Measurements from ENCODE around the gene COQ9. TPM values are rescaled to one million over a fixed set of nuclear protein-coding genes. Genes with fewer than 3 reads are reported as not detected.
"Not testable (repeated sequence)": the region's sequence is repeated elsewhere in the genome, so short reads cannot be mapped to it uniquely, and the experiment has no call there.

The COQ9 gene
- total RNA-seq, 1 experiment from 2014 or later = 77.7 TPM

- BruUV-seq (replicated peaks) = no TSS peak
- CTCF ChIA-PET = interaction anchor here (0.6 kb wide), 1 partner anchor 52 kb away, joined by 3 read pairs; no protein-coding TSS in a partner anchor
- peaks cover 53% of the 10 kb centered on the region for H3K36me3 Mint-ChIP-seq (ENCODE audit: insufficient read depth, unreplicated experiment)
Measured at GRCh38 chr16:57434003-57434402, 13.3 kb upstream of the COQ9 start.

GRCh38 chr16:57435838-57436237 is 11.4 kb upstream of the COQ9 start:
- H3K4me1 Mint-ChIP-seq (ENCODE audit: low read depth, unreplicated experiment) = no peaks in the 10 kb centered on the region

More at GRCh38 chr16:57434003-57434402, 13.3 kb upstream of the COQ9 start:
- TF ChIP-seq CTCF (IDR thresholded peaks at IDR 0.05; ENCODE audit: unreplicated experiment) = no peak
- Mint-ChIP-seq H3K9me3 (ENCODE audit: low read depth, unreplicated experiment) (no peaks in the 10 kb centered on the region), H3K27me3 (ENCODE audit: unreplicated experiment) (no peaks in the 10 kb centered on the region), H3K27ac (ENCODE audit: unreplicated experiment) (no peak overlapping the region), H3K4me1 (ENCODE audit: low read depth, unreplicated experiment) (no peaks in the 10 kb centered on the region), H3K4me3 (ENCODE audit: low read depth, unreplicated experiment) (no peak overlapping the region)
- intact Hi-C loops (cut with micrococcal nuclease; ENCODE audit: unreplicated experiment) = no loop called here
- no peak for DNase-seq

GRCh38 chr16:57439947-57440346 is 7.3 kb upstream of the COQ9 start:
- H3K9me3 Mint-ChIP-seq (ENCODE audit: low read depth, unreplicated experiment); intact Hi-C loops (cut with micrococcal nuclease; ENCODE audit: unreplicated experiment); H3K4me1 Mint-ChIP-seq (ENCODE audit: low read depth, unreplicated experiment); H3K4me3 Mint-ChIP-seq (ENCODE audit: low read depth, unreplicated experiment); H3K27ac Mint-ChIP-seq (ENCODE audit: unreplicated experiment); BruUV-seq (replicated peaks); H3K27me3 Mint-ChIP-seq (ENCODE audit: unreplicated experiment); DNase-seq: not testable (repeated sequence)
- CTCF ChIA-PET = interaction anchor here (0.6 kb wide), 1 partner anchor 36 kb away, joined by 4 read pairs; no protein-coding TSS in a partner anchor
- H3K36me3 Mint-ChIP-seq (ENCODE audit: insufficient read depth, unreplicated experiment) = peaks cover 30% of the 10 kb centered on the region

More at GRCh38 chr16:57435838-57436237, 11.4 kb upstream of the COQ9 start:
- intact Hi-C loops (cut with micrococcal nuclease; ENCODE audit: unreplicated experiment) = no loop called here
- no TSS peak for BruUV-seq (replicated peaks)
- H3K27me3 Mint-ChIP-seq (ENCODE audit: unreplicated experiment) = no peaks in the 10 kb centered on the region
- no peaks in the 10 kb centered on the region for H3K9me3 Mint-ChIP-seq (ENCODE audit: low read depth, unreplicated experiment)
- no peak overlapping the region for H3K27ac Mint-ChIP-seq (ENCODE audit: unreplicated experiment)
- peaks cover 45% of the 10 kb centered on the region for H3K36me3 Mint-ChIP-seq (ENCODE audit: insufficient read depth, unreplicated experiment)
- no peak for TF ChIP-seq CTCF (IDR thresholded peaks at IDR 0.05; ENCODE audit: unreplicated experiment)
- DNase-seq = no peak
- CTCF ChIA-PET = no interaction called here
- H3K4me3 Mint-ChIP-seq (ENCODE audit: low read depth, unreplicated experiment) = no peak overlapping the region

- BruUV-seq (replicated peaks); H3K4me3 Mint-ChIP-seq (ENCODE audit: low read depth, unreplicated experiment); intact Hi-C loops (cut with micrococcal nuclease; ENCODE audit: unreplicated experiment); H3K27ac Mint-ChIP-seq (ENCODE audit: unreplicated experiment); H3K4me1 Mint-ChIP-seq (ENCODE audit: low read depth, unreplicated experiment); DNase-seq; H3K9me3 Mint-ChIP-seq (ENCODE audit: low read depth, unreplicated experiment); H3K27me3 Mint-ChIP-seq (ENCODE audit: unreplicated experiment): not testable (repeated sequence)
- peaks cover 26% of the 10 kb centered on the region for H3K36me3 Mint-ChIP-seq (ENCODE audit: insufficient read depth, unreplicated experiment)
- CTCF ChIA-PET = interaction anchor here (0.6 kb wide), 1 partner anchor 35 kb away, joined by 4 read pairs; no protein-coding TSS in a partner anchor
Measured at GRCh38 chr16:57440551-57440950, 6.7 kb upstream of the COQ9 start.

- no peaks in the 10 kb centered on the region for H3K9me3 Mint-ChIP-seq (ENCODE audit: low read depth, unreplicated experiment)
- peaks cover 43% of the 10 kb centered on the region for H3K36me3 Mint-ChIP-seq (ENCODE audit: insufficient read depth, unreplicated experiment)
- TF ChIP-seq CTCF (IDR thresholded peaks at IDR 0.05; ENCODE audit: unreplicated experiment) = no peak
- CTCF ChIA-PET = no interaction called here
- BruUV-seq (replicated peaks) = TSS peak; percentile 9
- H3K27ac Mint-ChIP-seq (ENCODE audit: unreplicated experiment) = no peak overlapping the region
- no peaks in the 10 kb centered on the region for H3K27me3 Mint-ChIP-seq (ENCODE audit: unreplicated experiment)
- no peak for DNase-seq
- intact Hi-C loops (cut with micrococcal nuclease; ENCODE audit: unreplicated experiment) = no loop called here
- no peak overlapping the region for H3K4me3 Mint-ChIP-seq (ENCODE audit: low read depth, unreplicated experiment)
- H3K4me1 Mint-ChIP-seq (ENCODE audit: low read depth, unreplicated experiment) = no peaks in the 10 kb centered on the region
Measured at GRCh38 chr16:57444711-57445110, 2.6 kb upstream of the COQ9 start.
